T-helper 2 cell treated with Interferon-gamma antibody and Interleukin-4, amounts not matched to agents 100 ng/mL and 5 ng/mL, for 36 hours (primary cell): ENCODE data around the gene SLC6A12. TPM values are rescaled to one million over a fixed set of nuclear protein-coding genes. Genes with fewer than 3 reads are reported as not detected.

ENCODE experiments used
- intact Hi-C: fragments of 100-400 bp; cut with micrococcal nuclease; formaldehyde crosslinking; loops from one replicate; pipeline ENCODE4 v1.15.1; 2023
- total RNA-seq: library from RNA; stranded (reverse); gene quantifications from 2 replicates; pipeline ENCODE4 v1.2.3, GENCODE V29; 2022

Gene SLC6A12
- total RNA-seq, 1 donor from 2014 or later: not detected

DNA sequence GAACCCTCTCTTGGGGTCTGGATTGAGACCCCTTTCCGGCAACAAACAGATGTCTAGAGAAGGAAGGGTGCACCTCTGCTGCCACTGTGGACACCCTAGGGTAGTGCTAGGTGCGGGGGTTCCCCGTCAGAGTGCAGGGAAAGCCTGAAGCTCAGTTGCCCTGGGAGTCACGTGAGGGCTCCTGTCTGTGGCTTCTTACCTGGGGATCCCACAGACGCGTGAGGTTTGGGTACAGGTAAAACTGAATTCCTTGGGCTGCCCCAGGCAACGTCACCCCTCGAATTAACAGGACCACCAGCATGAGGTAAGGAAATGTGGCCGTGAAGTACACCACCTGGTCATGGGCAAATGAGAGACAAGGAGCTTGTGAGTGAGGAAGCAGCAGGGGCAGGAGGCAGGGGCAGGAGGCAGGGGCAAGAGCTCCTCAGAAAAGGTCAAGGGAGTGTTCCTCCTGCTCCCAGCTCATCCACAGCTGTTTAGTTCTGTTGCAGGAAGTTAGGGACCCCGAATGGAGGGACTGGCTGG is 21.0 kb upstream of the SLC6A12 start:
- intact Hi-C loops: no loop called here

DNA sequence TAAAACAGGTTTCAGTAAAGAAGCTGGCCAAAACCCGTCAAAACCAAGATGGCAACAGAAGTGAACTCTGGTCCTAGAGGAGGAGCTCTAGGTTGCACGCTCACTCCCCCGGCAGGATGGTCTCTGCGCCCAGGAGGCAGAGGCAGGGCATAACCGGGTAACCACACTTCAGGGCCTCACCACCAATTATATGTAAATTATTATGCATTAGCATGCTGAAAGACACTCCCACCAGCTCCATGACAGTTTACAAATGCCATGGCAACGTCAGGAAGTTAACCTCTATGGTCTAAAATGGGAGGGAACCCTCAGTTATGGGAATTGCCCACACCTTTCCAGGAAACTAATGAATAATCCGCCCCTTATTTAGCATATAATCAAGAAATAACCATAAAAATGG is 20.1 kb upstream of the SLC6A12 start:
- intact Hi-C loops: no loop called here

GRCh38 chr12:233615-233968 is 19.6 kb upstream of the SLC6A12 start:
- intact Hi-C loops: no loop called here

GRCh38 chr12:232731-233614 is 19.0 kb upstream of the SLC6A12 start:
- intact Hi-C loops: no loop called here

DNA sequence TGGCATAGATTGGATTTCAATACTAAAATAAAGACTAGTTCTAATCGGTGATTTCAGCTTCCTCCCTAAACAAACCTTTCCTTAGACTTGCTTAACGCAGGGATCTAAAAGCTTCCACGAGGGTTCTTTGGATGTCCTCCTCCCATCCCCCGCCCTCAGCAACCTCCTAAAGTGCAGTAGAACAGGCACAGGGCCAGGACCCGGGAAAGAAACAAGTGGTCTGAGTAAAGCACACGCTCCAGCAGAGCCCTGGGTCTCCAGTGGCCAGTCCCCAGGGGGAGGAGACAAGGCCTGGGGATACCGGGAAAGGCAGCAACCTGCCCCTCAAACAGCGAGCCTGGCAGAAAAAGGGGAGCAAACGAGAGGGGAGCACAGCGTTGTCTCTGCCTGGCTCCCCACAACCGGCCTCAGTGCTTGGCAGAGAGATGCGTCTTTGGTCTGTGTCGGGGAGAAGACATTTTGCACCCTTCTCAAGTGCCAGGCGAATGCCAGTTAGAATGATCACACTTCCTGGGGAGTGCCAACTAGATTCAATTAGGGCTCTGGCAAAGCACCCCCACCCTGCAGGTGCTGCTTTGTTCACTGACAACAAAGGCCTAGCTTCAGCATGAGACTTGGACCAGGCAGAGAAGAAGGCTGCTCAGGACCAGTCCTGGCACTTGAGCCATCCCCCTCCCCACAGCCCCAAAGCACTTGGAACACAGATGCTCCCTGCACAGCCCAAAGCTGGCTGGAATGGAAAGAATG is 17.1 kb upstream of the SLC6A12 start:
- intact Hi-C loops: no loop called here

GRCh38 chr12:229441-230191 is 15.7 kb upstream of the SLC6A12 start:
- intact Hi-C loops: no loop called here

GRCh38 chr12:228846-229200 is 14.9 kb upstream of the SLC6A12 start:
- intact Hi-C loops: no loop called here

DNA sequence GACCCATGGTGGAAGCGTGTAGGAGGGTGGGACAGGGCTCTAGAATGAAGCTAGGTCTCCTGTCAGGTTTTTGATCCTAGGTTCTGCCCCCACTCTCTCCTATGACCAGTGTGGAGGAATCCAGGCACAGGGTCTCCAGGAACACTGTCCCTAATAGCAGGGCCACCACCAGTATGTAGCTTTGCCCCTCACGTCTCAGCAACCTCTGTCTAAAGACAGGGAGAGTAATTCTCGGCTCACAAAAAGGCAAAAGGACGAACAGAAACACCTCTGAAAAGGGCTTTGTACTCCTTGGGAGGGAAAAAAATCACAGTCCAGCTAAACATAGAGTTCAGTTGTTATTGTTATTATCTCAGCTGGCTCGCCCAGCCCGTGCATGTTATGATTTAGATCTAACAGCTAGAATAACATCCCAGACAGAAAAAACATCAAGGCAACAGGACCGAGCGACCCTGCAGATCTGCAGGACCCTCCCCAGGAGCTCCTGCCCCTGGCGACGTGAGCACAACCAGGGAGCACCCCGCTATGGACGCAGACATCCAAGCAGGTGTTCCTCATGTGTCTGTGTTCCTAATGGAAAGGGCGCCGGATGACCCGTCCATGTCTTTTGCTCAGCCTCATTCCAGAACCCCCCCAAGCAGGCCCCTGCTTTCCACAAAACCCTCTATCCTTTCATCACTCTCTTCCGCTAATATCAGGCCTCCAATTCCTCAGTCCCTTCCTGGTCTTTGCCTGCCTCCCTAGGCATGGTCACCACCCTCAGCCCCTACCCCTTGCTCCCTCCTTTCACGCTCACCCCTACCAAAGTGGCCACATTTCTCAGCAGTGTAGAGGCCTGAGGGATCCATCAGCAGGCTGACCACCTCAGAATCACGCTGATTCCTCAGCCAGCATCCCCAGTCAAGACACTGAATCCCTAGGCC is 14.2 kb upstream of the SLC6A12 start:
- intact Hi-C loops: no loop called here

DNA sequence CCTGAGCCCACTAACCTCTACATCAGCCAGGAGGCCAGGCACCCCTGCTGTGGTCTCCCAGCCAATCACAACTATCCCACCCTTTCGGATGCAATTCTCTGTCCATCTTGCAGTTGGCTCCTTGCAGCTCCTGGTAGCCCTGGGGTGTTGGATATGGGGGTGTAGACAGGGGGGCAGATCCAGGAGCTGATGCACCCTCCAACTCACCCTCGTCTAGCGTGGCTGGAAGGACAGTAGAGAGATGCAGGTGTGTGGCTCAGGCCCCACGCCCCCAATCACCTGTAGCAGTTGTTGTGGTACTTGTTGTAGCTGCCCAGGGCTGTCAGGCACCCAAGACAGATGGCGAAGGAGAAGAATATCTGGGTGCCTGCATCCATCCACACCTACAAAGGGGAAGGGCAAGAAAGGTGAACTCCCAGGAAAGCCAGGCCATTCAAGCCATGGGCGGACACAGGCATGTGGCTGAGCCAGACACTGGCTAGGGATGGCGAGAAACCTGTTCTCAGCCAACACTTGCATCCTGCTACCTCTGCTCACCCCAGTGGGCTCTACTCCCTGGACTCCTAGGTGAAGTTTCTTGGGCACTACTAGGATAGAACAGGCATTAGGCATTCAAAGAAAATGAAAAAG is 13.4 kb upstream of the SLC6A12 start:
- intact Hi-C loops: no loop called here

DNA sequence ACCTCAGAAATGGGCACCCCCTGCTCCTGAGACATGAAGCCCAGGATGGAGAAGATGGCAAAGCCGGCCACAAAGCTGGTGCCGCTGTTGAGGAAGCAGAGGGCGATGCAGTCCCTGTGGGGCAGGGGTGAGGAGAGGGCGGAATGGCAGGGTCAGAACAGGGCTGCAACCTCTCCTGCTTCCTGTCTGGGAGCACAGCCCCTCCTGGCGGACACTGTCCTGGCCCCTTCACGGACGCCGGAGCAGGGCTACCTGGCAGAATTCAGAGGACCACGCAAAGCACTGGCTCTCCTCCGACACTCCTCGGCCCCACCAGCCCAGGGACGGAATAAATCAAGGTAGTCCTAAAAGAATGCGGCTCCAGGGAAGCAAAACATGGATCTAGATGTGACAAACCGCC is 12.4 kb upstream of the SLC6A12 start:
- intact Hi-C loops: no loop called here

- intact Hi-C loops: no loop called here
These were observed 11.1 kb upstream of the SLC6A12 start for GRCh38 chr12:225012-225411.

DNA sequence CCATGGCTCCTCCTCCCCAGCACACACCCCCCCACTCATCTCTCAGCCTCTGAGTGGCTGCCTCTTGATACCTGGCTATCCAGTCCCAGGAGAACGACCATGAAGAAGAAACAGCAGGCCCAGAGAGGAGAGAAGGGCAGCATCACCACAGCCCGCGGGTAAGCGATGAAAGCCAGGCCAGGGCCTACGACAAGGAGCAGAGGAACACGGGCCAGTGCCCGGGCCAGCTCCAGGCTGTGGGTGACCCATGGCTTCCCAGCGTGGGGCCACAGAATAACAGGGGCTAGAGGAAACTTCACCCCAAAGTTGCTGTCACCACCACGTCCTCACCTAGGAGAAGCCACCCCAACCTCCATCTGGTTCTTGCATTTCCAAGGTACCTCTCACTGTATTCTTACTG is 10.4 kb upstream of the SLC6A12 start:
- intact Hi-C loops: no loop called here

- intact Hi-C loops: no loop called here
These were observed 9.9 kb upstream of the SLC6A12 start for GRCh38 chr12:223841-224240.

DNA sequence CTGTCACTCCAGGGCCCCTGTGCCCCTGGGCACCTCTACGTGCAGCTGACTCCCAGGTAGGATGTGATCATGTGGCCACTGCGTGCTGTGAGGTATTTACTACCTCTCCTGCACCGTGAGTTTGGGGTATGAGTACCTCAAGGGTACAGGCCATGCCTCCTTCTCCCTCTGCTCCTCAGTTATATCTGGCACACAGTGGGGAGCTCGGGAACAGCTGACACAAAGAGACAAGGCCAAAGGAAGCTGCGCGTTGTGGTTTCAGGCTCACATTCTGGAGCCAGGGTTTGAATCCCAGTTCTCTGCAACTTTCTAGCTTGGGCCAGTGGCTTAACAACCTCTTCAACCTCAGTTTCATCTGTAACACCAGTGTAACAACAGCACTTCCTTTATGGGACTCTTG is 7.8 kb upstream of the SLC6A12 start:
- intact Hi-C loops: no loop called here

DNA sequence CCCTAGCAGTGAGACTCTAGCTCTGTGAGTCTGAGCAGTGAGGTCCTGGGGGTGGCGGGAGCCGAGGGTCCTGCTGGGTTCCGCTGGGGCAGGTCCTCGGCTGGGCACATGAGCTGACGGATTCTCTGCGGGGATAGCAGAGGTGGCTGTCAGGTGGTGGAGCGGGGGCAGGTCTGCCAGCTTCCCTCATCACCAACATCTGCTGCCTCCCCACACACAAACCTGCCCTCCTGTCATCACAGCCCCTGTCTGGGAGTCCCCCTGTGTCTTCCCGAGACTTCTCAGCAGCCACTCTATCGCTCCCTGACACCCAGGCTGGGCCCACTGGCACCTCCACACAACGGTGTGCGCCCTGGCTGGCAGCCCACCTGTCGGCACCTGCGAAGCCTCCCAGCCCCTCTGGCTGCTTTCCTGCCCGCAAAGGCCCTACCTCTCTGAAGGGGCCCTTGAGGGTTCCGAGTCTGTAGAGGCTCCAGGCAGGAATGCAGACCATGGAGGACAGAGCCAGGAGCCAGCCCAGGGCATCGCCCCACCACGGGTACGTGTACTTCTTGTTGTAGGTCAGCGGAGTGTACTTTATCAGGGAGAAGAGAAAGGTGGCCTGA is 7.1 kb upstream of the SLC6A12 start:
- intact Hi-C loops: no loop called here

DNA sequence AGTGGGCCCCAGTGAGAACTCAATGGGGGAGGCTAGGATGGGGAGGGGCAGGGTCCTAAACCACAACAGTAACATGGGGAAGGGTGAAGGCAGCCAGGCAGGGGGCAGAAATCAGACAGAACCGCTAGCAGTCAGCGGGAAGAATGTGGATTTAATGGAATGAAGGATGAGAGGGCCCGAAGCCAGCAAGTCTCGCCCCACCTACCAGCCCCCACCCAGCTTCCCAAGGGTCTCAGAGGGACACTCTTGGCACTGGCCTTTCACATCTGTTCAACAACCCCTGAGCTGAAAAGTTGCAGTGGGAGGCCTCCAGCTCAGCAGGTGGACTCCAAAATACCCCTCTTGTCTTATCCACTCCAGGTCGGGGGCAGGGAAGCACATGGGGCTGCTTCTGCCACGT is 6.5 kb upstream of the SLC6A12 start:
- intact Hi-C loops: no loop called here

DNA sequence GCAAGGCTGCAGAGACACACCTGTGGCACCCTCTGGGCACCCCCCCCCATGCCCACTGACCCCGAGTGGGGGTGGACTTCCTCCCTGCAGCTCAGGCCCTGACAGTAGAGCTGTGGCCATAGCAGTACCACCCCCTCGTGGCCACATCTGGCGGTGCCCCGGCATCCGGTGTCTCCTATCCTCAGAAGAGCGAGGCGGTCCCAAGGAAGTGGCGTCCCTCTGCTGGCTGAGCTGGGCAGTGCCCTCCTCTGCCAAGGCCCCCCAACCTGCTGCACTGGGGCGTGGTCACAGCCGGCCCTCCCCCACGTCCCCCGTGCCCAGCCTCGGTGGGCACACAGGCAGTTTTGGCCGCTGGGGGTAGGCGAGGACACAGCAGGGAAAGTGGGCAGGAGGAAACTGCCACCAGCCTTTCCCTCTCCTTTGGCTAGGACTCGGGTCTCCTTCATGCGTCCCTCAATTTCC is 6.0 kb upstream of the SLC6A12 start:
- intact Hi-C loops: no loop called here

DNA sequence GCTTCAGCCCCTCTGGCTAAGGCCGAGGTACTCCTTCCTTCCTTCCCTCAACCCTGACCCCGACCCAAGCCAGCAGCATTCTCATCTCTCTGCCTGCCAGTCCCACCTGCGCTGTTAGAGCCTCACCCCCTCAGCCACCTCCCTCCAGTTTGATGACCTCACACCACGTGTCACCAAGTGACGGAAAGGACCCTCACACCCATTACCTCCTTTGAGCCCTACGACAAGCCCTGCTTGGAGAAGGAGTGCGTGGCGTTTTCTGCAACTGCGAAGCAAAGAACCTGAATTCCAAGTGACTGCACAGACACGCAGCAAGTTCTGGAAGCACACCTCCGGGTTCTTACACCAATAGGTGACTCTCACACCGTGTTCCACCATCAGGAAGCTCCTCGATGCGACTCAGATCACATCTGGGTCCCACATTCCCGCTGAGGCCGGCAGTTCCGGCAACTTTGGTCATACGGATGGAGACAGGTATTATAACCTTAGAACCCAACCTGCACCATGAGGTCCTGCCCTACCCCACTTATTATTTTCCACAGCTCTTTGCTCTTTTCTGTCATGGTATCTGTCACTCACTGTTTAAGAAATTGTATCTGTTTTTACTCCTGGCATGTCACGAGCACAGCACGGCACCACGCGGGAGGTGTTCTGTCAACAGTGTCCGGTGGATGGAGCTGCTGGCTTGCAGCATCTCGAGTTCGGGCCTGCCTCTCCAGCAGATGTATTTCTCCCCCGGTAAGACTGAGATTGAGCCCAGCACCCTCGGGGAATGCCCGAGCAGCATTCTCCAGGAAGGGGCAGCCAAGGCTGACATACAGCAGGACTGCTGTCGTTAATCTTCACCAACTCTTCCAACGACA is 5.0 kb upstream of the SLC6A12 start:
- intact Hi-C loops: no loop called here

DNA sequence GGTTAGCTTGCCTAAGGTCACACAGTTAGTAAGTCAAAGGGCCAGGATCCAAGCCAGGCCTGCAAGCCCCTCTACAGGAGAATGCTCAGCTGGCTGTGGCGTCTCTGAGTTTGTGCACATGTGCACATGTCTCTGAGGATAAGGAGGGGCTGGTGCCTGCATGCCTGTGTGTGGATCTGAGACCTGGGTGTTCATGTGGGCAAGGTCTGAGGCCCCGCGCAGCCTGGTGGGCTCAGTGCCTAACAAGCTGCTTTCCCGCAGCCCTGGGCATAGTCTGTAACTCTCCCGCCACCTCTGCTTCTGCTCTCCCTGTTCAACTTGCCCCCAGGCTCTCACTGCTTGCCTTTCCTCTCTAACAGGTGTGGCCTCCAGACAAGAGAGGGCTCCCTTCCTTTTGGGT is 4.3 kb upstream of the SLC6A12 start:
- intact Hi-C loops: no loop called here
